IPS DF 19.7 (cell line): ENCODE results near the gene SLC37A2.
"Not testable (repeated sequence)": the region's sequence is repeated elsewhere in the genome, so short reads cannot be mapped to it uniquely, and the experiment has no call there.

Experiments used
- DNase-seq: peaks from one replicate; pipeline ENCODE4 v3.0.0-alpha.2; 2013; ENCODE audit warnings: low read depth, low spot score

Gene SLC37A2

GRCh38 chr11:125083312-125084056 is 20.4 kb downstream of the SLC37A2 start:
- no peak for DNase-seq

DNA sequence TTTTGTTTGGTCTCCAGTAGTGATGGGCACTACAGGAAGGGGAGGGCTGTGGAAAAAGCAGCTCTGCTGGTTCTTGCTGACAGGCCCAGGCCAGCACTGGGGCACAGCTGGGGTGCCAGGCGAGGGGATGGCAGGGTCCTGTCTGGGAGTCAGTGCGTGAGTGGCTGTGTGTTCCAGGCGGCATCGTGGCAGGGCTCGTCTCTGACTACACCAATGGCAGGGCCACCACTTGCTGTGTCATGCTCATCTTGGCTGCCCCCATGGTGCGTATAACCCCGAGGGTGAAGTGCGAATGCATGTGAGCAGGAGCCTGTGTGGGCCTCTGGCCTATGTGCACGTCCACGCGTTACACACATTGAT is 20.9 kb downstream of the SLC37A2 start:
- DNase-seq = no peak

DNA sequence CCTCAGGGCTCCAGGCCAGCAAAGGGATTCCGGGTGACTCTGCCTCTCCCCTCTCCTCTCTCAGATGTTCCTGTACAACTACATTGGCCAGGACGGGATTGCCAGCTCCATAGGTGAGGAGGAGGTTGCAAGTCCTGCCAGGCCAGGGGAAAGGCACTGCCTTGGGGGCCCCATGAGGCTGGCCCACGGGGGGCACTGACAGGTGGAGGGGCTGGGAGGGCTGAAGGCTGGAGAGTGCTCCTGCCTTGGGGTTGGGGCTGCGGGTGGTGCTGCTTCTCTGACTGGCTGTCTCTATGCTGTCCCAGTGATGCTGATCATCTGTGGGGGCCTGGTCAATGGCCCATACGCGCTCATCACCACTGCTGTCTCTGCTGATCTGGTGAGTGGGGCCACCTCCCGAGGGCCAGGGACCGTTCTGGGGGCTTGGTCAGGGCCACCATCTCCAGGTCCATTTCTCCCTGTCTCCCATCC is 21.7 kb downstream of the SLC37A2 start:
- DNase-seq = no peak

GRCh38 chr11:125085301-125086081 is 22.4 kb downstream of the SLC37A2 start:
- DNase-seq = no peak

GRCh38 chr11:125086633-125087296 is 23.7 kb downstream of the SLC37A2 start:
- no peak for DNase-seq

DNA sequence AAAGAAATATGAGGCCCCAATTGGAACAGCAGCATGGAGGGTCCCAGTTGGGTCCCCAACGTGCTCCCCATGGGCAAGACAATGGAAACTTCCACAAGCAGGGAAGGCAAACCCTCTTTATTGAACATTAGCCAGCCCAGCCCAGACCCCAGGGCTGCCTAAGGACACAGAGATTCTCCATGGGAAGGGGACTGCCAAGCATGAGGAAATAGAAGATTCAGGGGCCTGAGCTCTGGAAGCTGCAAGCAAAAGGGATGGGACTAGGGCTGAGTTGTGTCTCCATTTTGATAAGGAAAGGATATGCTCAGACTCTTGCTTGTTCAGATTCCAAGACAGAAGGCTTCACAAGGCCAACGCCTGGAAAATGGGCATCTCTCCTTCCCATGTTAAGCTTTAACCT is 25.0 kb downstream of the SLC37A2 start:
- DNase-seq = no peak

DNA sequence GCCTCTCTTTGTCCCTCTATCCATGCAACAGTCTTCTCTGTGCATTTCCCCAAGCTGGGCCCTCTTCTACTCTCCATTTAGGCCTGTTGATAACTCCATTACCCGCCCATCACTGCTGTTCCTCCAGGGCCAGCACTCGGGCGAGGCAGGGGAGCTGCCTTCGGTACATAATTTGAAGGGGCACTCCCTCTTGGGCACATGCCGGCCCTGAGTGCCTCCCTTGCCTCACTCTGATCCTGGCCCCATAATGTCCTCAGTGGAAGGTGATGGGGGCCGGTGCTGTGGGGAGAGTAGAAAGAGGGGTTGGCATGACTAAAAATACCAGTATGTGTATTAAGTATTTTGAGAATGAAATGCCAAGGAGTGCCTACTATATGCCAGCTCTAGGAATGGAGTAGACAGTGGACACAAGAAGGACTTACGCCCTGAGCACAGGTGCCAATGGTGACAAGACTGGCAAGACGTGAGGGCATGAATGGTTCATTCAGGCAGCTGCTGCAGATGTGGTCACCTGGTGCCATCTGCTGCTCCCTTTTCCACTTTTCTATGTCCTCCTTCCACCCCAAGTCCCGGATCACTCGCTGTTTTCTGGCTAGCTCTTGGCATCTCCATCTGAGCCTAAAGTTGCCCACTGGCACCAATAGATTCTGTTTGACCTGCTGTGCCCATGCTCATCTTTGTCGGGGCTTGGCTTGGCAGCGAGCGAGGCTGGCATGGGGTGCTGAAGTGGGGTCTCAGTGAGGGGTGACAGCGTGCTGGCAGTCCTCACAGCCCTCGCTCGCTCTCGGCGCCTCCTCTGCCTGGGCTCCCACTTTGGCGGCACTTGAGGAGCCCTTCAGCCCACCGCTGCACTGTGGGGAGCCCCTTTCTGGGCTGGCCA is 25.7 kb downstream of the SLC37A2 start:
- DNase-seq = no peak

DNA sequence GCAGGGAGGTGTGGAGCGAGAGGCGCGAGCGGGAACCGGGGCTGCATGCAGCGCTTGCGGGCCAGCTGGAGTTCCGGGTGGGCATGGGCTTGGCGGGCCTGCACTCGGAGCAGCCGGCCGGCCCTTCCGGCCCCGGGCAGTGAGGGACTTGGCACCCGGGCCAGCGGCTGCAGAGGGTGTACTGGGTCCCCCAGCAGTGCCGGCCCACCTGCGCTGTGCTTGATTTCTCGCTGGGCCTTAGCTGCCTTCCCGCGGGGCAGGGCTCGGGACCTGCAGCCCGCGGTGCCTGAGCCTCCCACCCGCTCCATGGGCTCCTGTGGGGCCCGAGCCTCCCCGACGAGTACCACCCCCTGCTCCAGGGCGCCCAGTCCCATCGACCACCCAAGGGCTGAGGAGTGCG is 26.4 kb downstream of the SLC37A2 start:
- DNase-seq = not testable (repeated sequence)

DNA sequence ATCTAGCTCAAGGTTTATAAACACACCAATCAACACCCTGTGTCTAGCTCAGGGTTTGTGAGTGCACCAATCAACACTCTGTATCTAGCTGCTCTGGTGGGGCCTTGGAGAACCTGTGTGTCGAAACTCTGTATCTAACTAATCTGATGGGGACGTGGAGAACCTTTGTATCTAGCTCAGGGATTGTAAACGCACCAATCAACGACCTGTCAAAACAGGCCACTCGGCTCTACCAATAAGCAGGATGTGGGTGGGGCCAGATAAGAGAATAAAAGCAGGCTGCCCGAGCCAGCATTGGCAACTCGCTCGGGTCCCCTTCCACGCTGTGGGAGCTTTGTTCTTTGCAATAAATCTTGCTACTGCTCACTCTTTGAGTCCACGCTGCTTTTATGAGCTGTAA is 27.0 kb downstream of the SLC37A2 start:
- not testable (repeated sequence) for DNase-seq

- DNase-seq = no peak
Measured at GRCh38 chr11:125090816-125091215, 27.7 kb downstream of the SLC37A2 start.

DNA sequence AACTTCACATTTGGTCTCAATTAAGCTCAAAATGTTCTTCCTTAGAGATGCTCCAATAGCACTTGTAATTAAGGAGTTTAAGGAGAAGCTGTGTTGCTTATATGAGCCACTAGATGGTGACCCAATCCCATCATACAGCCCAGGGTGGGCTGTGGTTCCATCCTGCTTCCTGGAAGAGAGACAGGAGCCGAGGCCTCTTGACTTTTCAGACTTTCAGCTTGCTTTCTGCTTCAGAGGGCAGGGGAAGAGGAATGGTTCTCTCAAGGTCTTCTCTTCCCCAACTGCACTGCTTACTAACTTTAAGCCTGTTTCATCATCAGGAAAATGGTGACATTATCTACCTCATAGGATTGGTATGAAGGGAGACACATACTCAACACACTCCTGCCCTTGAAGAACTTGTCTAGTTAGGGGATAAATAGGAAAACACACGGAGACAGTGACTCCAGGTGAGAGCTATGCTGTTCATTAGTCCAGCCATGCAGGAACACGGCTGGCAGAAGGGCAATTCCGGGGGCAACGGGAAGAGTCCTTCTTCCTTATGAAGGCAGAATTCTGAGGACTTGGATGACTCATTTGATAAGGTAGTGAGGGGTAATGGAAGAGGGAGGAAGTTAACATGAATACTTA is 28.3 kb downstream of the SLC37A2 start:
- DNase-seq = no peak

DNA sequence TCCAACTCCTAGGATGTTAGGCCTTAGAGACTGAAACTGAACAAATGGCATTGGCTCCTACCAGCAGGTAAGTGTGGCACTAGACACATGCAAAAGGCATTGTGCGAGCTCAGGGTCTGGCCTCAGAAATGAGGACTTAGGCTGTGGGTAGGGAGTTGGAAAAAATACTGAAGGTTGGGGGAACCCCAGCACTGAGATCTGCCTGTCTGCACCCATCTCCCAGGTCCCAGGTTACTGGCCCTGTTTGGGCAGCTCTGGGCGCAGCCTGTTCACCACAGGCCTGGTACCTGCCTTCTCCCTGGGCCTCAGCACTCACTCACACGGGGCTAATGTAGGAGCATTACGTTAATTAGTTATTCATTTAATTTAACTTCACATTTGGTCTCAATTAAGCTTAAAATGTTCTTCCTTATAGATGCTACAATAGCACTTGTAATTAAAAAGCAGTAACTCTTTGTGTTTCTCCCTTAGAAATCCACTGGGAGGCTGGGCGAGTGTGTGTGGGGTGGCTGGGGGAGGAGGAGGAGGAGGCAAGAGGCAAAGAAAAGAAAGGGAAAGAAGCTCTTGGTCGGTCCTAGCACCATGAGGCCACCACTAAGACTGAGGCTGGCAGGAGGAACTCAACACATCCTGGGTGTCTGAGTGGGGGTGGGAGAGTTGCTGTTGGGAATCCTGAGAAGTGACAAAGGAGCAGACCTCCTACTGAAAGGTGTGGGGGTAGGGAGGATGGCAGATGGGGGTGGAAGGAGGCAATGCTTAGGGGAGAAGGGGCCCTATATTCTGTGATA is 29.0 kb downstream of the SLC37A2 start:
- DNase-seq = no peak

GRCh38 chr11:125092669-125093068 is 29.6 kb downstream of the SLC37A2 start:
- DNase-seq = no peak

- DNase-seq = no peak
Measured at GRCh38 chr11:125093502-125093901, 30.4 kb downstream of the SLC37A2 start.

GRCh38 chr11:125094731-125095130 is 31.6 kb downstream of the SLC37A2 start:
- no peak for DNase-seq

GRCh38 chr11:125100136-125100535 is 37.0 kb downstream of the SLC37A2 start:
- DNase-seq = no peak

GRCh38 chr11:125101596-125101995 is 38.5 kb downstream of the SLC37A2 start:
- DNase-seq = no peak

DNA sequence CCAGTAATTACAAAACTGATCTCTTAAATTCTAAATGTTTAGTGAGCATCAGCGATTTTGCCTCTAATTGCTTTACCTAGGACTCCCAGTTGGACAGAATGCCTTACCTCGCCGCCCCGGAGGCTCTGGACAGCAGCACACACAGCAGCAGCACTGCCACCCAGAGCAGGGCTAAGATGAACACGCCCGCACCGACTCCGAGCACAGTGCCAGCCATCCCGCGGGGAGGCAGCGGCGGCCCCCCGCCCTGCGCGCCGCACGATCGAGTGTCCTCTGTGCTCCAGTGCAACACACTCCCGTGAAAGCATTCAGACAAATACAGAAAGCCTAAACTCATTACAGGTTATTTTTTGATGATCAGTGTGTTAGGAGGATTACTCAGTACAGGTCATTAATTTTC is 38.9 kb downstream of the SLC37A2 start:
- DNase-seq = no peak

GRCh38 chr11:125102510-125102909 is 39.4 kb downstream of the SLC37A2 start:
- no peak for DNase-seq

DNA sequence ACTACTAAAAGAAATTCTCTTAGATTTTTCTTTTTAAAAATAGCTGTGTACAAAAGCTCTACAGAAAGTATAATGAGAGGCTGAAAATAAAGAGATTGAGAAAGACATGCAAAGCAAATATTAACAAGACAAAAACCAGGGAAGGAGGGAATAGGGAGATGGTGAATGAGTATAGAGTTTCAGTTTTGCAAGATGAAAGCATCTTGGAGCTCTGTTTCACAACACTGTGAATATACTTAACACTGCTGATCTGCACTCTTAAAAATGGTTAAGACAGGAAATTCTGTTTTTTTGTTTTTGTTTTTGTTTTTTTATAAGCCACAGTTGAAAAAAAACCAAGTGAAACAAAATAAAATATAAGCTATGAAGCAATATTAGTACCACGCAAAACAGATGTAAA is 42.8 kb downstream of the SLC37A2 start:
- no peak for DNase-seq
